Measurements from ENCODE around the gene CARMIL1.
"Not testable (repeated sequence)": the region's sequence is repeated elsewhere in the genome, so short reads cannot be mapped to it uniquely, and the experiment has no call there.

CARMIL1 gene

GRCh38 chr6:25371037-25371347, 91.8 kb downstream of the CARMIL1 start:
- DNase-seq = no peak

DNA sequence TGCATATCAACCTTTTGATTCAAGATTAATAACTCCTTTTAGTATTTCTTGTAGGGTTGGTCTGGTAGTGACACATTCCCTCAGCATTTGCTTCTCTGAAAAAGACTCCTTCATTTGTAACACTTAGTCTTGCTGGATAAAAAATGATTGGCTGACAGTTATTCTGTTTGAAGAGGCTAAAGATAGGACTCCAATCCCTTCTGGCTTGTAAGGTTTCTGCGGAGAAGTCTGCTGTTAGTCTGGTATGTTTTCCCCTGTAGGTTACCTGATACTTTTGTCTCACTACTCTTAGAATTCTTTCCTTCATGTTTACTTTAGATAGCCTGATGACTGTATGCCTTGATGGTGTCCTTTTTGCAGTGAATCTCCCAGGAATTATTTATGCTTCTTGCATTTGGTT, 96.0 kb downstream of the CARMIL1 start:
- no peak for DNase-seq

DNA sequence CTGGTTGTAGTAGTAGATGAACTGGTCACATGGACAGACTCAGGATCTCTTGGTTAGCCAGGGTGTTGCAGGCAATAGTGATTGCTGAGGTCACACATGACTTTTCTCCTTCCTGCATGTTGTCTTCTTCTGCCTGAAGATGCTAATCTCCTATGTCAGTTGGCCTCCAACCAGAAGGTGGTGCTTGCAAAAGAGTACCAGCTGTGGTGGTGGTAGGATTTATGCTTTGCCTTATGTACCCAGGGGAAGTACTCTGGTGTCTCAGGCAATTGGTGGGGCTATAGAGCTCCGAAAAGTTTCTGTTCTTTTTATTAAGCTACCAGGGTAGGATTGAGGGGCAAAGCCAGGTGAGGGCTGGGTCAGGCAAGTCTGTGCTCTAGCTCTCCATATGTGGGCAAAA, 98.5 kb downstream of the CARMIL1 start:
- DNase-seq = no peak

GRCh38 chr6:25381077-25381476, 101.9 kb downstream of the CARMIL1 start:
- no peak for DNase-seq

GRCh38 chr6:25382476-25382875, 103.3 kb downstream of the CARMIL1 start:
- not testable (repeated sequence) for DNase-seq

DNA sequence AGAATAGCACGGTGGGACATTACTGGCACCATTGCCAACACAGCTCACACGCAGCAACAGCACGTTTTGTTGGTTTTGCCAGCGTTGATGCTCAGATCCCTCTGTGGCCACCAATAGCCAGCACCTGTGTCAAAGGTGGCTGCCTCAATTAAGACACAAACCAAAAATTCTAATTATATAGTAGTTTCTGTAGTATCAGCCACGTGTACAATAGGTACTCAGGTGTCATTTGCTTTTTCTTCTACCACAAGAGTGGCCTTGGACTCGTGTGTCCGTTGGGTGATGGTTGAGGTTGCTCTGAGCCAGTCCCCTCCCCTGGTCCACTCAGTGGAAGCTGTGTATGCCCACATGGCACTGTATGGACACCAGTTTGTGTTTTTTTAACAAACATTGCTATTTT, 105.1 kb downstream of the CARMIL1 start:
- no peak for DNase-seq

GRCh38 chr6:25384967-25385366, 105.8 kb downstream of the CARMIL1 start:
- no peak for DNase-seq

DNA sequence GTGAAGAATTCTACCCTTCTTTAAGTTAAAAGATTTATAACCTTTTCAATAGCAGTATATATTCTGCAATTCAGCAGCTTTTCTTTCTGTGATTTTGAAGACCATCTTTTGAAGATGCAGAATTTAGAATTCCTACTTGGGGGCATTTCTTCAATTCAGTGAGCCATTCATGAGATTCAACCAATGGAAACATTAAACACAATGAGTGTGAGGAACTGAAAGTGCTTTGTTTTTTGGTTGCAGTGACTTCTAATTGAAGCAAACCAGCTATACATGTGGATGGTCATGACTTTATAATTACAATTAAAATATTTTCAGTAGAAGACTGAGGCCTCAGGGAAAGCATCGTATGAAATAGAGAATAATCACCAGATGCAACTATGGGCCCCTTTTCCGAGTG, 108.3 kb downstream of the CARMIL1 start:
- DNase-seq = no peak

- no peak for DNase-seq
Measured at GRCh38 chr6:25387911-25388310, 108.7 kb downstream of the CARMIL1 start.

GRCh38 chr6:25388776-25389175, 109.6 kb downstream of the CARMIL1 start:
- no peak for DNase-seq

- no peak for DNase-seq
Measured at GRCh38 chr6:25389471-25389870, 110.3 kb downstream of the CARMIL1 start.

DNA sequence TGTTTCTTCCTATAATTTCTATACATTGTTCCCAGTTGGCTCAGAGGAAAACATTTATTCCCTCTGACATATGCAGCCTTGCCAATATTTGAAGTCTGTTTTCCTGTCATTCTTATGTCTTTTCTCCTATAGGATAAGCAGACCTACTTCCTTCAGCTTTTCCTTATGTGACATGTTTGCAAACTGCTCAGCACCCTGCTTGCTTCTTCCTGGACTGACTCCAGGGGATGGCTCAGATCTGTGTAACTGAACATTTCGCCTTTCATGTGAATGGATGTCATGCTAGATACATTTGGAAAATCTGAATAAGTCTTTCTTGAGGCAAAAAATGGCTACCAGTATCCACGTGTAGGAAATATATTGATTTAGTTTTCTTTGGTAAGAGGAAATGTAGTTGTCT, 113.2 kb downstream of the CARMIL1 start:
- no peak for DNase-seq

DNA sequence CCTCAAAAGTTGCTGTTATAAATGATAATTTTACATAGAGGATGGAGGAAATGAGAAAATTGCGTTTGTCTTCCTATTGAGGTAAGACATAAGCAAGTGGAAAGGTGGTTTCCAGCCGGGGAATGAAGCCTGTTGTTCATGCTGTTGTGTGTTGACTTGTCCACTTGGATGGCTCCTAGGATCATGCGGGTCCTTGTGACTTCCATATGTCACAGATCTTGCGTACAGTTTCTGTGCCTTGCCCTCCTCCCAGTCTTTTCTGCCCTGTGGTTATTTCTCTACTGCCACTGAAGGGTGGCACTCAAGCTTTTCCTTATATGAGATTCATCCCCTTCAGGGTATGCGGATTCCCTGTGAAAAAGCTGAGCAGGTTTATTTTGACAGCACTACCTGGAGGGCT, 116.6 kb downstream of the CARMIL1 start:
- DNase-seq = no peak

DNA sequence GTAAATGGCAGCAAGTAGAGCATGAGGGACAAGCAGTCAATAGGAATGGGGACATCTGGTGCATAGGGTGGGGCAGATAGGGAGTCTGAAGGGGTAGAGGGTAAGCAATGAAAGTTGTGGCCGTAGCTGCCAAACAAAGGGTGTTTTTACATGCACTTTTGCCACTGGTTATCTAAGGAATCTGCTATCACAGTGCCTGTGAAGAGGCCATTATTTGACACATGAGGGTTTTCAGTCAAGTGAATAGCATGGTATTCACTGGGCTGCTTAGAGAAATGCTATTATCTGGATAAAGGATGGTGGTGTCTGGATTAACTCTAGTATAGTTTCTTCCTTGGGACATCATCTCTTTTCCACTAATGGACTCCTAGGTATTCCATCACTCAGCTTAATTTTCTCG, 118.2 kb downstream of the CARMIL1 start:
- no peak for DNase-seq

- DNase-seq = no peak
Measured at GRCh38 chr6:25399885-25400284, 120.7 kb downstream of the CARMIL1 start.

GRCh38 chr6:25401711-25402110, 122.5 kb downstream of the CARMIL1 start:
- DNase-seq = no peak

DNA sequence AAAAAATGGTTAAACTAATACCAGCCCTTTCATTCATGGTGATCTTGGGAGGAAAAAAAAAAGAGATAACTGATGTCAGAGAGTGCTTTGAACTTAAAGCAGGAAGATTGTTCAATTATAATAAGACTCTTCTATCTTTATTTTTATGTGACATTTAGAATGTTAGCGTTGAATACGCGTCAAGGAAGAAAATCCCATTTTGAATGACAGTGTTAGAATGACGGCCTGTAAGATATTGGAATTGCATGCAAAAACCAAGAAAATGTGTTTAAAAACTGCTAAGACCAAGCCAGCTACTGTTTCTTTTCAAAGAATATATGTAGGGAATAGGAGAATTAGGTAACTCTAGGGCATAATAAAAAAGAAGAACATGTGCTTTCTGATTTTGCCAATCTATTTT, 123.0 kb downstream of the CARMIL1 start:
- no peak for DNase-seq

DNA sequence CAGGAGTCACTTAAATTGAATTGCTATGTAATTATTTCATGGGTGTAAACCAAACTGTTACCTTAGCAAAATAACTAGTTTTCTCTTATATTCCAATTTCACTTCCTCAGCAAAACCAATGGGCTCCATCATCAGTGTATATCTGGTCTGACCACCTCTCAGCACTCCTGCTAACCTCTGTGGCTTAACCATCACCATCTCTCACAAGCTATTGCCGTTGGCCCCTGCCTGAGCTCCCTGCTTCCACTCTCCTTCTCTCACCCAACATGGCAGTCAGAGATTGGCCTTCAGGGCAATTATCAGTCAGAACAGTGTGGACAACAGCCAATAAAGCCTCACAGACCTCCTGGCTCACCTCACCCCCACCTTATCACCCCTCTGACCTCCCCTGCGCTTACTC, 124.0 kb downstream of the CARMIL1 start:
- DNase-seq = no peak

GRCh38 chr6:25404091-25404490, 124.9 kb downstream of the CARMIL1 start:
- no peak for DNase-seq

DNA sequence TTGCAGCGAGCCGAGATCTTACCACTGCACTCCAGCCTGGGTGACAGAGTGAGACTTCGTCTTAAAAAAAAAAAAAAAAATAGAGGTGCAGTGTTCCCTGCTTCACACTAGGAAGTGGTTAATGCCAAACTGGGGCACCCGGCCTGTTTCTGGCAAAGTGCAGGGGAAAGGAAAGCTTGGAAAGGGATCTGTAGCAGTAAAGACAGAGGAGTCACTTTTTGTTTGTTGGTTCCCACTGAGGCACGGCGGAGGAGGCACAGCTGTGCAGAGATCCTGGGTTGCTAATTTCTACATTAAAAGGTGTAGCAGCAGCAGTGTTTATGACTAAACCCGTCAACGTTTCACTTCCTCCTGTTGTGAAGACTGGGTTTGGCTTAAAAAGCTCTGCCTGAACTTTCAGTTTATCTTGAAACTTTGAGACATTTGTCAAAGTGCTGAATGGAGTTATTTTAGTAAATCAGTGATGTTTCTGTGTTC, 125.6 kb downstream of the CARMIL1 start:
- no peak for DNase-seq

DNA sequence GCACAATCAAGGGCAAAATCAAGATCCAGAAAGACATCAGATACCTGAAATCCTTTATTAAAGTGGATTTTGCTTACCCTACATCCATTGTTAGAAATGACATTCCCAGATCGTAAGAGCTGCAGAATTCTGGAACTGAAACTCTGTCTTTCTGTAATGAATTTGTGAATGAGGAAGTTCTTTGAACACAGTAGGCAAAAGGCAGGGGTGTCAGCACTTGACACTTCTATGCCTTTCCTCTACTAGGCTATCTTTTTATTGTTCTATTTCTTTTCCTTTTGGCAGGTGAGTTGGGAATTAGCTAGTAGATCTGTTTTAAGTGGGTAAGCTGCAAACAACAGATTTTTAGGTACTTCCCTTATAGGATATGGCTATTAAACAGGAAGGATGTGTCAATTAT, 126.3 kb downstream of the CARMIL1 start:
- DNase-seq = no peak

- DNase-seq = no peak
Measured at GRCh38 chr6:25407431-25407830, 128.3 kb downstream of the CARMIL1 start.

DNA sequence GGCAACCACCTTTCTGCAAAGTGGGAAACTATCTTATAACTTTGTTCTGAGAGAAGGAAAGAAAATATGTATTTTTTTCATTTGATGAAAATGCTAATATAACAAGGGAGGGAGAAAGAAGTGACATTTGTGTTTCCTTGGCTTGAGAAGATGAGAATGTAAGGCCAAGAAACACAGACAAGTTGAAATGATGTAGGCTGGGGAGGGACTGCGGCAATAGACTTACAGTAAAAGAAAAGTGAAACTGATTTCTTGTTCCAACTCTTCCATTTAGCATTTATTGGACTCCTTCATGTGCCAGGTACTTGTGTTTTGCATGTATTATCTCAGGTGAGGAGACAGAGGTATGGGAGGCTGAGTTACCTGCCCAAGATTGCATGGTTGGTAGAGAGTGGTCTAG, 130.9 kb downstream of the CARMIL1 start:
- DNase-seq = no peak

- DNase-seq = no peak
Measured at GRCh38 chr6:25411316-25411950, 132.3 kb downstream of the CARMIL1 start.

DNA sequence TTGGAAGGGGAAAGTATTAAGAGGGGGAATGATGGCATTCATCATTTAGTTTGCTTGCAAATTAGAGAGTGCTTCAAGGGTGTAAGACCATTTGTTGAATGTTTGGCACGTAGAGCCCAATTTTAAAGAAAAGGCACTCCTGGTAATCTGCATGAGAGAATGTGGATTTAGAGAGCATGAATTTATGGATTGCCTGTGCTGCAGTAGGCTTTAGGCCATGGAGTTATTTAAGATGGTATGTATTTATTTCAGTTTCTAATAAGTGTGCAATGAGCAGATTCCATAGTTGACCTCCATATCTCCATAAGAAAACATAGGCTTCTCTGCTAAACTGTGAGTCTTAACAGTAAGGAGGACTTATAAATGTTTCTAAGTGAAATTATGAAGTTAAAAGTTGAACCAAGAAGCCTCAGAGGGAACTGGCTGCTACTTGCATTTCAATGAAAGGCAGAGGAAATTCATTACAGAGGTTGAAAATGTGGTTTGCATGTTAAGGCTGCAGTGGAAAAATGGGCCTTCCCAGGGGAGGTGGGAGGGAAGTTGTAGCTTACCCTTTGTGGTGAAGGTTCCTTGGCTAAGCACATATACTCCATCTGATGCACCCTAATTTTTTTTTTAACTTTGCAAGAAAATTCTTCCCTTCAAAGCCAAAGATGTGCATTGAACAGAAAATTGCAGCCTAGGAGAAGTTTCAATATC, 134.2 kb downstream of the CARMIL1 start:
- DNase-seq = no peak
